Omental fat pad (tissue), 4 donors: Measurements from ENCODE around the gene IFT122. TPM values are rescaled to one million over a fixed set of nuclear protein-coding genes. Genes with fewer than 3 reads are reported as not detected.

Experiments
- ATAC-seq: fragments of 150-250 bp; one replicate; pipeline ENCODE4 v1.9.1; 2016; ENCODE audit warnings: mild to moderate bottlenecking, moderate library complexity; ENCODE audit not compliant: low FRiP score
- DNase-seq: peaks from one replicate; pipeline ENCODE4 v3.0.0-alpha.2; 2019; ENCODE audit warnings: low spot score
- total RNA-seq, 4 donors: library from RNA; depleted of rRNA; stranded (reverse); fragments of >200 nt; gene quantifications; one replicate each; pipeline ENCODE4 v1.1.0, GENCODE V29; 2016
- TF ChIP-seq, protein P1 (sequence below), 3 donors: fragments of 450-650 bp; IDR thresholded peaks; one replicate each; pipeline ENCODE4 v1.5.1; 2016 to 2017; ENCODE audit warnings: antibody characterized with exemption in 3 of 3, mild to moderate bottlenecking in 3 of 3, moderate library complexity in 2 of 3

The IFT122 gene
- total RNA-seq, 4 donors from 2014 or later: 19.6 to 62.9 (median 28.2) TPM

DNA sequence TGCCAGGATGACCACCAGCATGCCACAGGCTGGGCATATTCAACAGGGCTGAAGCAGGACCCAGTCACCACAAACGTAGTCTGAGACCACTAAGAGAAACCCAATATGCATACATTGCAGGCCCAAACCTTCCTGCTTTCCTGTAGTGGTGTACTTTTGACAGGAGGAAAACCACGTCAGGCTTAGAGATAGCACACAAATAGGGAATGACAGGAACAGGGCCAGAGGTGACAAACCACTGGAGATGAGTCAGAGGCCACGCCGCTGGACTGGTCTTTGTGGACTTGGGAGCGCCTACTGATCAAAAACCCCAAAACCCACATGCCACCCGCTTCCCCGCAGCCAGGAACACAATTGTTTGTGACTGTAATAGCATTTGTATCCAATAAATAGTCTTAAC, 8.0 kb upstream of the IFT122 start:
- DNase-seq (no peak), ATAC-seq (no peak)
- TF ChIP-seq, protein P1, sequence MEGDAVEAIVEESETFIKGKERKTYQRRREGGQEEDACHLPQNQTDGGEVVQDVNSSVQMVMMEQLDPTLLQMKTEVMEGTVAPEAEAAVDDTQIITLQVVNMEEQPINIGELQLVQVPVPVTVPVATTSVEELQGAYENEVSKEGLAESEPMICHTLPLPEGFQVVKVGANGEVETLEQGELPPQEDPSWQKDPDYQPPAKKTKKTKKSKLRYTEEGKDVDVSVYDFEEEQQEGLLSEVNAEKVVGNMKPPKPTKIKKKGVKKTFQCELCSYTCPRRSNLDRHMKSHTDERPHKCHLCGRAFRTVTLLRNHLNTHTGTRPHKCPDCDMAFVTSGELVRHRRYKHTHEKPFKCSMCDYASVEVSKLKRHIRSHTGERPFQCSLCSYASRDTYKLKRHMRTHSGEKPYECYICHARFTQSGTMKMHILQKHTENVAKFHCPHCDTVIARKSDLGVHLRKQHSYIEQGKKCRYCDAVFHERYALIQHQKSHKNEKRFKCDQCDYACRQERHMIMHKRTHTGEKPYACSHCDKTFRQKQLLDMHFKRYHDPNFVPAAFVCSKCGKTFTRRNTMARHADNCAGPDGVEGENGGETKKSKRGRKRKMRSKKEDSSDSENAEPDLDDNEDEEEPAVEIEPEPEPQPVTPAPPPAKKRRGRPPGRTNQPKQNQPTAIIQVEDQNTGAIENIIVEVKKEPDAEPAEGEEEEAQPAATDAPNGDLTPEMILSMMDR (IDR thresholded peaks at IDR 0.05): no peak

DNA sequence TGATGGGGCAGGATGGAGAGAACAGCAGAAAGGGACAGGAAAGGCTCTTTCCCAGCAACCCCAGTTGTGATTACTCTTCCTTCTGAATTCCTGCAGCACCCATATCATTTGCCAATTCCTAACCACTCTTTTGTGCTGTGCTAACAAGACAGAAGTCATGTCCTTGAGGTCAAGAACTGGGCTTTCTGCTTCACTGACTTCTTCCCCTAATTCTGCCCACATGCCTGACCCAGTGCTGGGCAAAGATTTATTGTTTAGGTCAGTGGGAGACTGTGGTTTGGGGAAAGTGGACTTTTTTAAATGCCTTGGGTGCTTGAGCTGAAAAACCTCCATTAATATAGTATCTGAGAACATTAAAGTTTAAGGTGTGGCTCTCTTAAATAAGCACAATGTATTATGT, 7.4 kb upstream of the IFT122 start:
- TF ChIP-seq, protein P1 (IDR thresholded peaks at IDR 0.05): no peak
- no peak for DNase-seq
- ATAC-seq: no peak

DNA sequence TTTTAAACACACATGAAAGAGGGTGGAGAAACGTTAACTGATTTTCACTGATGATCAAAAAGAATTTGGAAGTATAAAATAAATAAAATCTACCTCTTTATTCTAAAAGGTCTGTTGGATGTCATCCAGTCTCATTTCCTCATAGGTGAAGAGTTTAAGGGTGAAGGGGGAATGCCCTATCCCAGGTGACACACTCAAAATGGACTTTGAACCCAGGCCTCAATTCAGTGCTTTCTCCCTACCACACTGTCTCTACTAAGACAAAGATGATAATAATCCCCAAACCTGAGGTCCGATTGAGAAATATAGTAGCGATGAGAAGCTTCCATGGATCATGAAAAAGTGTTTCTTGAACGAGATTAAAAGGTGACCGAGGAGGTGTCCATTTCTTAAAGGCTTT, 6.5 kb upstream of the IFT122 start:
- ATAC-seq (no peak), DNase-seq (no peak)
- TF ChIP-seq, protein P1 (IDR thresholded peaks at IDR 0.05): no peak

DNA sequence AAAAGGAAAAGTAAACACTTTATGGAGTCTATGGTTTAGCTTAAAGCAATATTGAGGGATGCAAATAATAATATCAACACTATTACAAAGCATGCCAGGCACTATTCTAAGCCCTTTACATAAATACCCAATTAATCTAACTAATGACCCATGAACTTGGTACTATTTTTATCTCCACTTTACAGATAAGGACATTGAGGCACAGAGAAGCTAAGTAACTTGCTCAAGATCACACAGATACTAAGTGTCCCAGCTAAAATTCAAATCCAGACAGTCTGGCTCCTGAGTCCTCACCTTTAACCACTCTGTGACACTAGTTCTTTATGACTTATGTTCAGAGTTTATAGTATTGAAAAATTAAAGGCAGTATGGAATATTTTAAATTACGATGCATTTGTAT, 5.9 kb upstream of the IFT122 start:
- DNase-seq: no peak
- TF ChIP-seq, protein P1 (IDR thresholded peaks at IDR 0.05): no peak
- ATAC-seq: no peak

DNA sequence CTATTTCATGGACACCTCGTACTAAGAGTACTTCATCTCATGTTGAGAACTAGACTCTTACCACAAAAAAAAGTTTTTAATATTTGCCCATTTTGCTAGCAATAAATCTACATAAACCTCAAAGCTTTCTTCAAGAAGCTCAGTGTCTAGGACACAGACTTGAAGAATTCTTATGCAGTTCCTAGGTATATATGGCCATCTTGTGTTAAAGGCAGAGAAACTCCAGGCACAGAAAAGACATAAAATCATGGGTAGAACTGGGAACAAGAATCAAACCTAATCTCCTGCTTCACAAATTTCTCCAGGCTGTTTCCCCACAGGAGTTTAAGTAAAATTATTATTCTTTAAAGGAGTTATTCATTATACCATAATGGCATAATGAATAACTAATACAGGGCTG, 4.7 kb upstream of the IFT122 start:
- TF ChIP-seq, protein P1 (IDR thresholded peaks at IDR 0.05): no peak
- no peak for DNase-seq
- ATAC-seq: no peak

DNA sequence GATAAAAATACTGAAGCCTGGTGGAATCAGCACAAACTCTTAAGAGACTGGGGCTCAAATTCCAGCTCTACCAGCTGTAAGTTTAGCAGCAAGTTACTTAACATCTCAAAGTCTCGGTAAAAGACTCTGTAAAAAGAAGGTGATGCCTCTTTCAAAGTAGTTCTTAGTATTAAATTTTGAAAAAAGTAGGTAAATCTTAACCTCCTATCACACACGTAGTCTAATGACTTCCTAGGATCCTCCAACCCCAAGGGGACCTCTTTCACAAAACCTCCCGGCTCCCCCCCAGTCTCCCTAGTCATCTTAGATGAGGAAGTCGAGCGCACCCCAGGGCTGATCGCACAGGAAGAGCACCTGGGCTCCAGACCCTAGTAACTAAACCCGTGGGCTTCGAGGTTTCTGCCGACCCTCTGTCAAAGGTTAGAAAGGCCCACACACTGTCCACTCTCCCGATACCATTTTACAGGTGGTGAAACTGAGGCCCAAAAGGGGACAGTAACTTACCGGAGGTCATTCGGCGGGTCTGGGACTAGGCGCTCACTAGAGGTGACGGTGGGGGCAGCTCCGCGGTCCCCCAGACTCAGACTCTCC, 703 bp upstream of the IFT122 start:
- TF ChIP-seq, protein P1 (IDR thresholded peaks at IDR 0.05): no peak
- DNase-seq: peak; percentile 23
- peak; percentile 34 for ATAC-seq

DNA sequence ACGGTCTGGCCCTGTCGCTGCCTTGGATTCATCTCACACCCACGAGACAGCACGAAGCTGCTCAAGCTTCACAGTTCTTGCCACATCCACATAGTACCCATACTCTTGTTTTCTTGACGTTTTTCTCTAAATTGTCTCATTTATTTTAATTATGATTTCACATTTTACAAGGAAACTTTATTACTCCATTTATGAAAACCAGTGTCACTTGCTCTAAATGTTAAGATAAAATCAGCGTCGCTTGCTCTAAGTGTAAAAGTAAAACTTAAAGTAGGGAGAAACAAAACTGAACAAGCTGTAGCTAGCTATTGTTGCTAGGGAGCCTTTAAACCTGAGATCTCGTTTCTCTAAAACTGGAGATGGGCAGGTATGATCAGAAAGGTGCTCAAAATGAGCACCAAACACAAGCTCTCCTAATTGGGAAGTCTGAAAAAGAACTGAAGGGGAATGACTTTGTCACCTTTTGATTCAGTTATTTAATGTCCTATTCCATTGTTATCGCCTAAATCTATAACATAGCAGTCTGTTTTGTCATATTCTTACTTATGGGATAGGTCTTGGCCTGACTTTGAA, 680 bp downstream of the IFT122 start:
- DNase-seq: peak; percentile 24
- peak; percentile 54 for ATAC-seq

More for the DNA sequence above, 680 bp downstream of the IFT122 start:
- TF ChIP-seq, protein P1 (IDR thresholded peaks at IDR 0.05): no peak
